Stimulated activated CD4-positive, alpha-beta T cell treated with anti-CD3 and anti-CD28 coated beads, TNF-alpha, amount 100 ng/mL, for 1 hour (primary cell): ENCODE data around the gene PDZK1IP1.
"Not testable (repeated sequence)": the region's sequence is repeated elsewhere in the genome, so short reads cannot be mapped to it uniquely, and the experiment has no call there.

ENCODE experiments used
- DNase-seq, 3 donors: peaks; one replicate each; pipeline ENCODE4 v3.0.0-alpha.2; 2020; ENCODE audit warnings: low read depth in 3 of 3, low spot score in 1 of 3

The PDZK1IP1 gene

DNA sequence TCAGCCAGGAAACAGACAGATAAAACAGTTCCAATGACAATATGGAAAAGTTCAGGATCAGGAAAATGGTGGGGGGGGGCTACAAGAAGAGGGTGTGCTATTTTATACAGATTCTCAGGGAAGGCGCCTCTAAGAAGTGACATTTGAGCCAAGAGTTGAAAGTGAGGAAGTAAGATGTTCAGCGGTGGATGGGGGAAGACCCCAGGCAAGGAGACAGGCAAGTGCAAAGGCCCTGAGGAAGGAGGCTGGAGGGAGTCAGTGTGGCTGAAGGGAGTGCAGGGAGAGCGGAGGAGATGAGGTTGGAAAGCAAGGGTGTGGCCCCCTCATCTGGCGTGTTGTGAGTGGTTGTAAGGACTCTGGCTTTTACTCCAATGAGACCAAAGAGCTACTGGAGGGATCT, 8.4 kb upstream of the PDZK1IP1 start:
- DNase-seq: no peak

DNA sequence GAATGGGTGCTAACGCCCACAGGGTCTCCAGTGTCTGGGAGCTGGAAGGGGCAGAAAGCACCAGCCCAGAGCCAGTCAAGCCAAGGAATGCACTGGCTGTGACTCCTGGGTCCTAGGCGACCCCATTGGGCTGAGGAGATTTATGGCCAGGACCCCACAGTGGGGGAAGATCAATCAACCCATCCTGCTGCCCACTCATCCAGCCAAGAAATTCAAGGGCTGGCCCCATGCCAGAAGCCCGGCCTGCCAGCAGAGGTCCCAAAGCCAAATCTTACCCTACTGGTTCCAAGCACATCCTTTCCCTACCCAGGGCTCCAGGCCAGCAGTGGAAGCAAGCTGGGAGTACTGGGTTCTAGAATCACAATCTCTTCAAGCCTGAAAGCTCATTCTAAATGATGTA, 6.8 kb upstream of the PDZK1IP1 start:
- no peak for DNase-seq

DNA sequence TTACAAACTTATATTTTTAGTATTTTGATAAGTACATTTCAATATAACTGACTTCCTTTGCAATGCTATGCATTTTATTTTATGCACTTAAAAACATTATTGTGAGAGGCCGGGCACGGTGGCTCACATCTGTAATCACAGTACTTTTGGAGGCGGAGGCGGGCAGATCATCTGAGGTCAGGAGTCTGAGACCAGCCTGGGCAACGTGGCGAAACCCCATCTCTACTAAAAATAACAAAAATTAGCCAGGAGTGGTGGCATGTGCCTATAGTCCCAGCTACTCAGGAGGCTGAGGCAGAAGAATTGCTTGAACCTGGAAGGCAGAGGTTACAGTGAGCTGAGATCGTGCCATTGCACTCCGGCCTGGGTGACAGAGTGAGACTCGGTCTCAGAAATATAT, 6.1 kb upstream of the PDZK1IP1 start:
- DNase-seq: not testable (repeated sequence)

DNA sequence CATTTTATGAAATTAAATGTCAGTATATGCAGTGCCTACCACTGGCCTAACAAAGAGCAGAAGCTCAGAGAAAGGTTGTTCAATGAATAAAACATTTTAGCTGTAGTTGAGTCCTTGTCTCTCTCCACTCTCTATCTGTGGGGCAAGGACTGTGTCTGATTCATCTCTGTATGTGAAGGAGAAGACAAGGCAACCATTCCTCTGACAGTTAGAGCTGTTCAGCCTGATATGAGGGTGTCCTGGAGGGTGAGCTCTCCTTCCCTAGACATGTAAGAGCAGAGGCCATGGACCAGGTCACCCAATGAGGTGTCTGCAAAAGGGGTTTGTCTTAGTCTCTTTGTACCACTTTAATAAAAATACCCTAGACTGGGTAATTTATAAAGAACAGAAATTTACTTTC, 4.5 kb upstream of the PDZK1IP1 start:
- no peak for DNase-seq

DNA sequence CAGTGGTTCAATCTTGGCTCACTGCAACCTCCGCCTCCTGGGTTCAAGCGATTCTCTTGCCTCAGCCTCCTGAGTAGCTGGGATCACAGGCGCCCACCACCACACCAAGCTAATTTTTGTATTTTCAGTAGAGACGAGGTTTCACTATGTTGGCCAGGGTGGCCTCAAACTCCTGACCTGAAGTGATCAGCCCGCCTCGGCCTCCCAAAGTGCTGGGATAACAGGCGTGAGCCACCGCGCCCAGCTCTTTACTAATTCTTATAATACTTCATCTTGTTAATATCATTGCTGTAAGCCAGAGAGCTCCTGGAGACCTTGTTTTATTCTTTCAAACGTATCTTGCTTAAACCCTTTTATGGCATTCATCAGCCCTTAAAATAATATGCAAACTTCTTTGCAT, 3.7 kb upstream of the PDZK1IP1 start:
- DNase-seq: not testable (repeated sequence)

DNA sequence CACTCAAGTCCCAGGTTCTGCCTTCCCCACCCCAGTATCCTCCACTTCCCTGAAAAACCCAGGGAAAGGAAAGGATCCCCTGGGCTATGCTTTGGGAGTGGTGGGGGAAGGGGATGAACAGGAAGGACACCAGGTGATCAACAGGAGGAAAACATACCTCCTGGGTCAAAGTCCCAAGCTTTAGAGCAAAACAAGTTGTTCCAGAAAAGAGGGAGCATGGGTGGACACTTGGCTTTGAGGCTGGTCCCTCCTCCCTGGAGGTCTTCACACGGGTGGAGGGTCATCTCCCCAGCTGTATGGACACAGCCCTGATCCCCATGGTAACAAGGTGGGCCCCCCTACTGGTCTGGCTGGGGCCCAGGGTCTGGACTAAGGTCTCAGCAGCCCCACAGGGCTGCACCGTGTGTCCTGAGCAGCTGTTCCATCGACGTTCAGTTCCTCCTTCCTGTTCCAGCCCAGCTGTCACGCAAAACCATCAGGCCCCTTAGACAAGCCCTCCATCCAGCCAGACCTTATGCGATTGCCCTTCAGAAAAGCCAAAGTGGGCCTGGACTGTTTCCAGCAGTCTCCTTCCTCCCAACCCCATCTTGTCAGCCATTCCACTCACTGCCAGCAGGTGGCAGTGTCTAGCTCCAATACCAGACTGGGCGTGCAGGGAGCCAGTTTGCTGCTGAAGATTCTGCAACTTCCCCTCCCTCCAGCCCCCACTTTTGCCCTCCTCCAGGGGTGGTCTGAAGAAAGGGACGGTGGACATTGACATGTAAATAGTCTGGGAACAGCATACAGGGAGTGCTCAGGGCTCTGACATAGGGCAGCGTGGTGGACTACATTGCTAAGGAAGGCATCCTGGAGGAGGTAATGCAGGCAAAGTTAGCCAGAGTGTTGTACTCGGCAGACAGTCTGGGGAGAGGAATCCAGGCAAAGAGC, 2.9 kb upstream of the PDZK1IP1 start:
- peak; percentile 19 to 56 (median 24) for DNase-seq

DNA sequence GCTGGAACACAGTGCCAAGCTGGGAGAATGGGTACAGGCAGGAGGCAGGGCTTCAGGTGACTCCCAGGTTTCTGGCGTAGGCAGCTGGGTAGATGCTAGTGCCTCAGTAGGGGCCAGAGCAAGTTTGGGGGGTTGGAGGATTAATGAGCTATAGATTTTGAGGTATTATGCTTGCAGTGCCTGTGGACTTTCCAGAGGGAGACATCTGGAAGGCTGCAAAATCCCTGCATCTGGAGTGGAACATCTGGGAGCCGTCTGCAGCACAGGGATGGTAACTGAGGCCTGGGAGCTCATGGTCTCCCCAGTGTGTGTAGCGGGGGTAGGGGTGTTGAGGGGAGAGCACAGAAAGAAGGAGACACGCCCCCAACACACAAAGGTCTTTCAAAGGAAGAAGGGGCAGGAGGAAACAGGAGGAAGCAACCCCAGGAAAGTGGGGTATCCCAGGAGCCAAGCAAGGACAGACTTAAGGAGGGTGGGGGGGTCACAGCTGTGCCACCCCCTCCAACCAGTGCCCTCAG, 2.2 kb upstream of the PDZK1IP1 start:
- DNase-seq: no peak

DNA sequence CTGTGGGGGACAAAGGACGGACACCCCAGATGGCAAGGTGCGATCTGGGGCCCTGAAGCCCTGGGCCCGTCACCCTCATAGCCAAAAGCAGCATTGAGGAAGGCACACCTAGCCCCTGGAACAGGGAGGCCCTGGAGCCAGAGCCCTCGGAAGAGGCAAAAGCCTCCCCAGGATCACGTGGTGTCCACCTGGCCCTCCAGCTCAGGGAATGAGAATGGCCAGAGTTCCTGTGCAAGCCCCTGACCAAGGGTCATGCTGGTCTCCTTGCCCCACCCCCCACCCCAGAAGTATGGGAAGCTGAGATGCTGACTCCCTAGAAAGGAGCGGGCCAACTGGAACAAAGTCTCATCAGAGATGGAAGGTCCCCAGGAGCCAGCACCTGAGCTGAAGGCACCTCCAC, 1.0 kb upstream of the PDZK1IP1 start:
- DNase-seq: no peak

DNA sequence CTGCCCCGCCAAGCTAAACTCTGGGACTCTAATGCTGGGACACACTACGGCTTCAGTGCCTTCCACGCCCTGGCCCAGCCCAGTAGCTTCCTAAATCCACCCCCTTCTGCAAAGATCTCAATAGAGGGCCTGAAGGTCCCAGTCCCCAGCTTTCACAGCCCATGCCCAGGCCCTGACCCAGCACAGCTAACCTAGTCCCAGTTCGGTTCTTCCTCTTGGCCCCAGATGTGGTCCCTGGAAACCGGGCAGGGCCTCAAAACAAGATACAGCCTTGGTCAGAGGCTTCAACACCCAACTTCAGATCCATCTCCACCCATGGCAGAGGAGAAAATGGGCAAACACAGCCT, 646 bp upstream of the PDZK1IP1 start:
- DNase-seq: no peak

DNA sequence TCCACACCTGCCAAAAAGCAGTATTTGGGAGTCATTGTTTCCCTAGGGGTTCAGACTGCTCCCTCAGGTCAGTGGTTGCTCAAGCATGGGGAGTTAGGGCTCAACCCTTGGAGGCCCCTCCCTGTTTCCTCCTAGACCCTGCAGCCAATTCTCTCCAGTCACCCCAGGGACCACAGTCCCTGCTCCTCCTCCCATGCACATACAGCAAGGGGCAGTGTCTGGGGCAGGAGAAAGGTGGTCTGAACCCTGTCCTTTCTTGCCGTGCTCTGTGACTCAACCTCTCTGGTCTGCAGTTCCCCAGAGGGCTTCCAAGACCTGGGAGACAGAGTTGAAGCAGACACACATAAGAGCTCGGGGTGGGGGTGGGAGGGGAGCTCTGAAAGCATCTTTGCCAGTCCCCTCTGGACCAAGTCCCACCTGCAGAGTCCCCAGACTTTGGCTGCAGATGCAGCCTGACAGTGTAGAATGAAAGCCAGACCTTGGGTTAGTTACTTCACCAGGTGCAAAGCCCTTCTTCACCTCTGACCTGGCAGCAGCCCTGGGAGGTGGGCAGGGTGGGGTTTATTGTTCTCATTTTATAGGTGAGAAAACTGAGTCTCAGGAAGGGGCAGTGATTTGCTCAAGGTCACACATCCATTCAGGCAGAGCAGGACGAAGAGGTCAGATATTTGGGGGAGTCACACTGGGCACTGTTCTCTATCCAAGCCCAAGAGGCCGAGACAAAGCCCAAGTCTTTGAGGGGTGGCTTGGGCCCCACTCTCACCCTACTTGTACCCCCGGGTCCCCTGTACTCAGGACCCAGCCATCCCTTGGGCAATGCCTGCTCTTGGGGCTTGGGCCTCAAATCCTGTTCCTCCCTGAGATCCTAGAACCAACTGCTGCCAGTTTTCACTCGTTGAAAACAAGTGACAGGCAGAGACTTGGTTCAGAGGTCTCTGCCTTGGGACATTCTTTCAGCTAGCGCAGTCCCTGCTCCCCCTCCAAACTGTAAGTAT, 748 bp downstream of the PDZK1IP1 start:
- DNase-seq: no peak

DNA sequence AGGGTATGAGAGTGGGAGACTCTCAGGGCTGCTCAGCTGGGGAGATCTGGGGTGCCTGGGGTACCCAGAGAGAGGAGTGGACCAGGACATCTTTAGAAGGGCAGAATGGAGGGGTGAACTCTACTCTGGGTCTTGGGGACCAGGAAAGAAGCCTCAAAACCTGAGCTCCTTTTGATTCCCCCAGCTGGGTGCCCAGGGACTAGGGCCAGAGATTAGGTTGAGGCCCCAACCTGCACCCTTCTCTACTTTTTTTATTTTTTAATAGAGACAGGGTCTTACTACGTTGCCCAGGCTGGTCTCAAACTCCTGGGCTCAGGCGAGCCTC, 1.9 kb downstream of the PDZK1IP1 start:
- no peak for DNase-seq

DNA sequence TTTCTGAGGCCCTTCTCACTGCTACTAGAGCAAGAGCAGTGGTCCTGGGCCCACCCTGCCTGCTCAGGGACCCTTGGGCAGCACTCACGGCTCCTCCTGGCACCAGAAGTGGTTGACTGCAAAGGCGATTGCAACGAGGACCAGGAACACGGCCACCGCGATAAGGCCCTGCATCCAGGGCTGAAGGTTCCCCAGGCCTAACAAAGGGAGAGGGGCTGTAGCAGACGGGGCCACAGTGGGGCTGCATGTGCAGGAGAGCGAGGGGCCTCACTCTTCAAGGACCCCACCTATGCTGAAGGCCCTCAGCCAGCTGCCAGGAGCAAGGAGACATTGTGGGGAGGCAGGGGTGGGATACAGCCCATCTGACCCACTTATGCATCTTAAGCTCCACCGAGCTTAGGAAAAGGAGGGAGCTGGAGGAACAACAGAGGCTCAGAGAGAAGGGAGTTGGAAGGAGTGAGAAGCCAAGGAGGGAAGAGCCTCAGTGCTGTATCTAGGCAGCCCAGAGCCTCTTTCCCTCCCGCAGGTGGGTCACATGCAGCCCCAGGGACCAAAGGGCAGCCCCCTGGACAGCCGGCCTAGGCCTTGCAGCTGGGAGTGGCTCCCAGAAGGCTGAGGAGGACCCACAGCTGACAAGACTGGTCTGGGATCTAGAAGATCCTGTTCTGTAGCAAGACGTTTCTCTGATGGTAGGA, 2.5 kb downstream of the PDZK1IP1 start:
- DNase-seq: no peak

DNA sequence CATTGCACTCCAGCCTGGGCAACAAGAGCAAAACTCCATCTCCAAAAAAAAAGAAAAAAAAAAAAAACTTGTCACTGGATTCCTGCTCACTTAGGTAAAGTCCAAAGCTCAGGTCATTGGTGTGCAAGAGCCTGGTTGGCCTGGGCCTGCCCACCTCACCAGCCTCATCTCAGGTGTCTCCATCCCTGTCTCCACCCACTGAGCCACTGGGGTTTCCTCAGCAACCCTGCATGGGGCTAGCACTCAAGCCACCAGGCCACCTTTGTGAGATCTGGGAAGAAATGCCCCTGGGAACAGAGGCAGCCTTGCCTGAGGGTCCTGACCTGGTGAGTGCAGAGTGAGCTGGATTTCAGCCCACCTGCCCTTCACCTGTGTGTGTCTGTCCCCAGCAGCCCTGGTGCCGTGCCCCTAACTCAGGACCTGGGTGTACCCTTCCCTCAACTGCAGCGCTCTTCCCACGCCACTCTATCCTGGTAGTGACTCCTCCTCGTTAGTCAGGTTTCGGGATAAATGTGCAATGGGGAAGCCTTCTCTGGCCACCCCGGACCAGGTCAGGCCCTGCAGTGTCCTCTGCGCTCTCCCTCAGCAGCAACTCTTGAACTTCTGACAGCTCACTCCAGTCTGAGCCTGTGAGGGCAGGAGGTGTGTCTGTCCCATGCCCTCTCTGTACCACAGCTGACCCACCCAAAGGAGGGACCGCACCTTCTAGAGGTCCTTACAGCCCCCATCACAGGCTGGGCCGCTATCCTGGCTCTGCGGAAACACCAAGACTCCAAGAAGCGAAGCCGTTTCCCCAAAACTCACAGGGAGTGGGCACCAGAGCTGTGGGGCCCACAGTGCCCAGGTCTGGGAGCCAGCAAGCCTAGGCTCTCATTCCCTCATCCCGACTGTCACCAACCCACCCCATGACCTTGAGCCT, 3.3 kb downstream of the PDZK1IP1 start:
- DNase-seq: no peak

DNA sequence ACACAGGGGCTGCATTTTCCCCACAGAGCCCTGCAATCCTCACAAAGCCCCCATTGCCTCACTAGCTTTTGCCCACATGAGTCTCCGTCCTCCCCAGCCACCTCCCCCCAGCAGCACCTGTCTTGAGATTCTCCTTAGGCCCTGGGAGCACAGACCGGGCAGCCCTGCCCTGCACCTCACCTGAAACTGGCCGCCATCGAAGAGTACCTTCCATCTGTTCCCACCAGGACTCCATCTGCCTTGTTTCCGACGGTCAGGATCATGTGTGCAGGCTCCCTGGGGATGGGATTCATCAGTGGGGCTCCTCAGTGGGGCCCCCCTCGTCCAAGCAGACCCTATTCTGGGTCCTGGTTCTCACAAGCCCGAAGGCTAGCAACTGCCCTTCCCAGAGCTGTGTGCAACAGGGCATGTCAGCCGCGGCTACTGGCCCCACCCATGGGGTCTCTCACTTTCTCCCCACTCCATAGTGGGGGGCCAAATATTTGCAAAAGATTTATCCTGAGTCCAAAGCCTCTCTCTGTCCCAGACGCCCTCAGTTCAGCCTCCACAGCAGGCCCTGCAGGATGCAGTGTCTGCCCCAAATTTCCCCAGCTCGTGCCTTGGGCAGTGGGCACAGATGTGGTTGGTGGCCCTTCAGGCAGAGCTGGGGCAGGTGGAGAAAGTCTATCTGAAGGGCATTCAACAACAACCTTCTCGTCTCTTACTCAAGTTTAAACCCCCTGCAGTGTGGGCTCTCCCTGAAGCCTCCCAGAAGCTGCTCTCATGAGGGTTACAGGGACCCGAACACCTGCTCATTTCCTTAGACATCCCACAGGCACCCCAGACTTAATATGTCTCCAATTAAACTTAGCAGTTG, 4.8 kb downstream of the PDZK1IP1 start:
- no peak for DNase-seq

DNA sequence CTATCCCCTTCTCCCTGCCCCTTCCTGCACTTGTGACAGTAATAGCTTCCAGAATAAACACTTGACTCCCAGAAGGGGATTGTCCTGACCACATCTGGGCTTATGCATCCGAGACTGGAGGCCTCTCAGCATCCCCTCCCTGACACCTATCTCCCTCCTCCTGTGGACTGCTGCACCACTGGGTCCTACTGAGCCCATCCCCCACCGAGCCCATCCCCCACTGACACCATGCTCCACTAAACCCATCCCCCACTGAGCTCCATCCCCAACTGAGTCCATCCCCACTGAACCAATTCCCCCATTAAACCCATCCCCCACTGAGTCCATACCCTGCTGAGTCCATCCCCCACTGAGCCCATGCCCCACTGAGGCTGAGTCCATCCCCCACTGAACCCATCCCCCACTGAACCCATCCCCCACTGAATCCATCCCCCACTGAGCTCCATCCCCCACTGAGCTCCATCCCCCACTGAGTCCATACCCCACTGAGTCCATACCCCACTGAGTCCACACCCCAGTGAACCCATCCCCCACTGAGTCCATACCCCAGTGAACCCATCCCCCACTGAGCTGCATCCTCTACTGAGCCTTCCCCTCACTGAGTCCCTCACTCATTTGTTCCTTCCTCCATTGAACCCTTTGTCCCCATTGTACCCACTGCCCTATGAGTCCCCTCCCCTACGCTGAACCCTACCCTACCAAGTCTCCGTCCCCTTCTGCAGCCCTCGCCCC, 5.6 kb downstream of the PDZK1IP1 start:
- DNase-seq: no peak

DNA sequence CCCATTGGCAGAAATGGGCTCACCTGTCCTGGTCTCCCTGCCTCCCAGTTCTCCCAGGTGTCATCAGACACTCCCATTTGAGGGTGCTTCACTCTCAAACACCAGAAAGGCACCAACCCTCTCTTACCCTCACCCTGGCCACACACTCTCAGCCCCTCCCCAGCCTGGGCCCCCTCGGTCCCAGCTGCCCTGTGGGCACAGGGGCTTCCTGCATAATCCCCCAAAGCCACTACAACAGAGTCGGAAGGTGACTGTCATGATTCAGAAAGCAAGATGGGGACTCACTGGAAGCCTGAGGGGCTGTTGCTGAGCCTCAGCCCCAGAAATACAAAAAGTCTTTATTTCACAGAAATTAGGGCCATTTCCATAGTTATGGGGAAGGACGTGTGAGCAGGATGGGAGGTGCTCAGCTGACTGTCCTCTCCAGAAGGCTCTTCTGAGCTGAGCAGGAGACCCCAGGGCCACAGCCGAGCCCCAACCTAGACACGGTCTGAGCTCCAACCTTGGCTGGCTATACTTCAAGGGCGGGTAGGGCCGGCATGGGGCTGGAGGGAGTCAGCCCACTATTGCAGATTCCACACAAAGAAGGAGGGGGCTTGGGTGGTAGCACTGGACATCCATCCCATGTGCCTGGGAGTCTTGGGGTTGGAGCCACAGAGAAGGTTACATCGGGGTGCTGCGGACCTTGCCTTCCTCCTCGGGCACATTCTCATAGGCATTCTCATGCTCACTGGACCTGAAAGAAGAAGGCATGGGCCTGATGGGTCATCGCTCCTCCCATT, 6.3 kb downstream of the PDZK1IP1 start:
- no peak for DNase-seq

DNA sequence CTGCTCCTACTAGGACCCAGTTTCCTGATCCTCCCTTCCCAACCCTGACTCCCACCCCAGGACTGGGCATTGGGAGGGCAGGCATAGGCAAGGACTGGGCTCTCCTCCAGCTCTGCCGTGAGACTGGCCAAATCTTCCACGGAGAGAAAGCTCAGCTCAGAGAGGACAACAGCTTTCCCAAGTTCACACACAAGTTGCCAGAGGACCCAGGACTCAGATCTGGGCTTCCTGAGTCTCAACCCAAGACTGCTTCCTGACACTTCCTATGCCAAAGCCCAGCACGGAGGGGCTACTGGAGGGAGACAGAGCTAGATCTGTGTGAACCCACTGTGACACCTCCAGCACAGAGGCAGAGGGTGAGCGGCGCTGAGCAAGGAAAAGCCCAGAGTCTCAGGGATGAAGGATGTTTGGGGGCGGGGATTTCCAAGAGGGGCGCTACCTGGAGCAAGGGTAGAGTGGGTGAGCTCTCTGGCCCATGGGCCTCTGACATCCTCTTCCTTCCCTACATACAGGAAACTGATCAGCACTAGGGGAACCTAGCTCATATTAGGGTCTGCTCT, 7.1 kb downstream of the PDZK1IP1 start:
- DNase-seq: no peak
